GM20000 (cell line): Measurements from ENCODE around the gene KRT72.

Source experiments
- DNase-seq: peaks from one replicate; pipeline ENCODE4 v3.0.0; 2012; ENCODE audit warnings: low spot score
- TF ChIP-seq, protein P1 (sequence below): IDR thresholded peaks from 2 replicates; pipeline ENCODE4 v1.5.1; 2012; ENCODE audit warnings: mild to moderate bottlenecking, control low read depth; ENCODE audit errors: extremely low read depth, missing control alignments

The KRT72 gene

DNA sequence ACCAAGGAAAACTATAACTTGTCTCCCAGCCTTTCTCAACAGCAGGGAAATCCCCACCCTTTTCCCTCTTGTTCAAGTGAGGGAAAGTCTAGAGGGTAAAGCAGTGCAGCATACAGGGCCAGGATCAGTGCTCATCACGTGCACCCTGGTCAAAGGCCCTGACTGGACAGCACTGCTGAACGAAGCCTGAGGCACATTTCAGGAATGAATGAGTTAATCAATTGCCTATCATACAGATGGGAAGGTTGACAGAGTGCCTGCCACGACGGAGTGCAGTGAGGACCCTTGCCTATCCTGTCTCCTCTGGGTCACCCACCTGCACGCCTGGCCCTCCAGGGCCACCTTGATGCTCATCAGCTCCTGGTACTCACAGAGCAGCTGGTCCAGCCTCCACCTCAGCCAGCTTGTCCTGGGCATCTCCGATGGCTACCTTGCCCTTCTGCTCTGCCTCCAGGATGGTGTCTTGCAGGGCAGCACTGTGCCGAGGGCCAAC lies 28.8 kb upstream of the KRT72 start:
- TF ChIP-seq, protein P1, sequence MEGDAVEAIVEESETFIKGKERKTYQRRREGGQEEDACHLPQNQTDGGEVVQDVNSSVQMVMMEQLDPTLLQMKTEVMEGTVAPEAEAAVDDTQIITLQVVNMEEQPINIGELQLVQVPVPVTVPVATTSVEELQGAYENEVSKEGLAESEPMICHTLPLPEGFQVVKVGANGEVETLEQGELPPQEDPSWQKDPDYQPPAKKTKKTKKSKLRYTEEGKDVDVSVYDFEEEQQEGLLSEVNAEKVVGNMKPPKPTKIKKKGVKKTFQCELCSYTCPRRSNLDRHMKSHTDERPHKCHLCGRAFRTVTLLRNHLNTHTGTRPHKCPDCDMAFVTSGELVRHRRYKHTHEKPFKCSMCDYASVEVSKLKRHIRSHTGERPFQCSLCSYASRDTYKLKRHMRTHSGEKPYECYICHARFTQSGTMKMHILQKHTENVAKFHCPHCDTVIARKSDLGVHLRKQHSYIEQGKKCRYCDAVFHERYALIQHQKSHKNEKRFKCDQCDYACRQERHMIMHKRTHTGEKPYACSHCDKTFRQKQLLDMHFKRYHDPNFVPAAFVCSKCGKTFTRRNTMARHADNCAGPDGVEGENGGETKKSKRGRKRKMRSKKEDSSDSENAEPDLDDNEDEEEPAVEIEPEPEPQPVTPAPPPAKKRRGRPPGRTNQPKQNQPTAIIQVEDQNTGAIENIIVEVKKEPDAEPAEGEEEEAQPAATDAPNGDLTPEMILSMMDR: no peak
- no peak for DNase-seq

DNA sequence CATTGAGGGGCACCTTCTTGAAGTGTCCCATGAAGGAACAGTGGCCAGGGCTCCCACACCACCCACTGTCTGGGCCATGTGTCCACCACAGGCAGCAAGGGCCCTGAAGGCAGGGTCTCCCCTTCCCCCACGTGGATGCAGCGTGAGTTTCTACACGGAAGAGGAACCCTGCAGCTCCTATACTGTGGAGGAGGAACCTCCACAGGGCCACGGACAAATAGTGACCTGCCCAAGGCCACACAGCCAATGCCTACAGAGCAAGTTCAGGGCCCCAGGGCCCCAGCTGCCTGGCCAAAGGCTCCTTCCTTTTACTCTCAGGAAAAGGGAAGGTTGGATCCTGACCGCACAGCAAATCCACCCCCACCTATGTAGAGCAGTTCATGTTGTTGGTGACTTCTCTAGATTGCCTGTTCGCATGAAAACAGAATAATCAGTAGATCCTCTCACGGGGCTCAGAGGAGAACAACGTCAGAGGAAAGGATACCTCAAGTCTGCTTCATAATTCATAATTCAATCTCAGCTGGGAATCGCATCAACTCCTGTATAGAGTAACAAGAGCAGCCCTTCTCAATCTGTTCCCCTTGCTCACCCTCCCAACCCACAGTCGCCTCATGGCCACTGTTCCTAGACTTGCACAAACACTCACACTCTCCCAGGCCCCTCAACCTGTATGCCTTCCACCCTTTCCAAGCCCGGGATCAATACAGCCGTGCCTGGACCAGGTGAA lies 28.2 kb upstream of the KRT72 start:
- TF ChIP-seq, protein P1: no peak
- no peak for DNase-seq

DNA sequence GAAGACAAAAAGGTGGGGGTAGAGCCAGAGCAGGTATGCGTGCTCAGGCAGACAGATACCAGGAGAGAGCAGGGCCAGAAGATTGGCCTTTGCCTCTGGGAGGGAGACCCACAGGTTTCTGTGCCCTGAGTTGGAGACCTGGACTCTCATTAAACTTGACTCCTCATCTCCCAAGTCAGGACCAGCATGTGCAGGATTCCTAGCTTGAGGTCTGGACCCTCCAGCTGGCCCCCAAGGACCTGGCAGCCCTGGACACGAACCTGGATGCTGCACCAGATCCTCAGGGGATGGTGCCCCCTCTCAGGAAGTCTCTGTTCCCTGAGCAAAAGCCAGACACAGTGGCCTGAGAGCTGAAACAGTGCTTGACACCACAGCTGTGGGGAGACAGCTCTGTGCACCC lies 27.6 kb upstream of the KRT72 start:
- TF ChIP-seq, protein P1: no peak
- no peak for DNase-seq

- no peak for DNase-seq
- TF ChIP-seq, protein P1: no peak
Observed at GRCh38 chr12:52628111-52628507, 26.8 kb upstream of the KRT72 start.

GRCh38 chr12:52627395-52628110 lies 26.3 kb upstream of the KRT72 start:
- no peak for DNase-seq
- TF ChIP-seq, protein P1: no peak

DNA sequence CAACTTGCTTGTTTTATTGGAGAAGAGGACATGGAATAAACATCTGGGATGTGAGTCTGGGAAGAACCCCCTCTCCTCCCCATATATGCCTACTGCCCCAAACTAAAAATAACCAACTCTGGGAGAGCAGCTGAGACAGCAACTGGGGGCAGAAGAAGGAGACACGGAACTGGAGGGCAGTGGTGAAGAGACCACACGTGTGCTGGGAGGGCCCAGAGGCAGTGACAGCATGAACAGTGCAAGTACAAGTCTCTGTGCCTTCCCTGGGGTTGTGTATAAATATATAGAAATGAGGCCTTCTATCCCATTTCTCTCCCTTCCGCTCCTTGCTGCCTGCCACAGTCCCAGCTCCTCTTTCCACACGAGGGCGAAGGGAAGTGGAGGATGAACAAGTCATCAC lies 21.1 kb upstream of the KRT72 start:
- DNase-seq: no peak
- TF ChIP-seq, protein P1: no peak

- TF ChIP-seq, protein P1: no peak
- no peak for DNase-seq
Observed at GRCh38 chr12:52618866-52619265, 17.6 kb upstream of the KRT72 start.
